Colonic mucosa (tissue), 4 donors: ENCODE data around the gene MIGA2. TPM values are rescaled to one million over a fixed set of nuclear protein-coding genes. Genes with fewer than 3 reads are reported as not detected.
"Not testable (repeated sequence)": the region's sequence is repeated elsewhere in the genome, so short reads cannot be mapped to it uniquely, and the experiment has no call there.

Experiments
- DNase-seq: peaks from one replicate; pipeline ENCODE4 v3.0.0-alpha.2; 2020
- H3K27ac ChIP-seq: fragments of 200-600 bp; one replicate; pipeline ENCODE4 v1.8.0; 2021
- H3K27me3 ChIP-seq: fragments of 200-600 bp; one replicate; pipeline ENCODE4 v1.8.0; 2021
- H3K36me3 ChIP-seq: fragments of 200-600 bp; one replicate; pipeline ENCODE4 v1.8.0; 2021
- H3K4me1 ChIP-seq: fragments of 200-600 bp; one replicate; pipeline ENCODE4 v1.8.0; 2021; ENCODE audit warnings: mild to moderate bottlenecking
- H3K4me3 ChIP-seq: fragments of 200-600 bp; one replicate; pipeline ENCODE4 v1.8.0; 2021
- H3K9ac ChIP-seq, 2 donors: one replicate each; pipeline ENCODE4 v1.7.0; 2013; ENCODE audit warnings: control low read depth in 2 of 2, low read depth in 2 of 2, low read length in 2 of 2
- H3K9me3 ChIP-seq: fragments of 200-600 bp; one replicate; pipeline ENCODE4 v1.8.0; 2021
- CTCF ChIP-seq: fragments of 200-600 bp; IDR thresholded peaks from one replicate; pipeline ENCODE4 v1.8.0; 2022; ENCODE audit warnings: antibody characterized with exemption, mild to moderate bottlenecking
- intact Hi-C: fragments of 100-400 bp; cut with DNase I; formaldehyde crosslinking; loops from one replicate; pipeline ENCODE4 v1.14.1; 2022
- total RNA-seq, 2 donors: library from RNA; stranded (reverse); fragmentation: NEBNext Ultra II Directional in 1 of 2; extraction: Animal tissue kit (Norgen Biotek cat#: 25700) in 1 of 2; gene quantifications; one replicate each; pipeline ENCODE4 v1.2.1, GENCODE V29; 2021
- donor health status: healthy.
- donor health status: DM: no; HTN: no; CAD: no.
- donor health status: DM: no; HTN: no; CAD: no.

Gene MIGA2
- total RNA-seq, 2 donors from 2014 or later, result 47.4 to 74.8 TPM

GRCh38 chr9:129032541-129033159, 3.8 kb upstream of the MIGA2 start:
- H3K27me3 ChIP-seq, result no peaks in the 10 kb centered on the region
- H3K27ac ChIP-seq, result no peak overlapping the region
- DNase-seq, result no peak
- no peak overlapping the region for H3K4me3 ChIP-seq
- H3K4me1 ChIP-seq, result peaks cover 5% of the 10 kb centered on the region
- intact Hi-C loops, result no loop called here
- H3K36me3 ChIP-seq, result no peaks in the 10 kb centered on the region
- H3K9me3 ChIP-seq, result no peaks in the 10 kb centered on the region
- no peak overlapping the region for H3K9ac ChIP-seq
- TF ChIP-seq CTCF, result no peak

- no peak for DNase-seq
- peaks cover 11% of the 10 kb centered on the region for H3K4me1 ChIP-seq
- H3K4me3 ChIP-seq, result no peak overlapping the region
- H3K36me3 ChIP-seq, result no peaks in the 10 kb centered on the region
- H3K27ac ChIP-seq, result no peak overlapping the region
- no peaks in the 10 kb centered on the region for H3K27me3 ChIP-seq
- no peak for TF ChIP-seq CTCF
- H3K9me3 ChIP-seq, result no peaks in the 10 kb centered on the region
- intact Hi-C loops, result no loop called here
- H3K9ac ChIP-seq, result no peak overlapping the region
Observed at GRCh38 chr9:129033216-129033615, 3.2 kb upstream of the MIGA2 start.

GRCh38 chr9:129035838-129036237, 588 bp upstream of the MIGA2 start:
- peak overlapping the region; percentile 75 for H3K27ac ChIP-seq
- peak overlapping the region; percentile 66 for H3K4me3 ChIP-seq
- H3K9me3 ChIP-seq, DNase-seq, H3K27me3 ChIP-seq, H3K36me3 ChIP-seq, intact Hi-C loops: not testable (repeated sequence)
- peak overlapping the region; percentile 66 to 92 for H3K9ac ChIP-seq
- peaks cover 17% of the 10 kb centered on the region for H3K4me1 ChIP-seq

GRCh38 chr9:129036923-129037766, 719 bp downstream of the MIGA2 start:
- peak overlapping the region; percentile 88 to 92 for H3K9ac ChIP-seq
- H3K27ac ChIP-seq, result peak overlapping the region; percentile 75
- H3K4me3 ChIP-seq, result peak overlapping the region; percentile 66
- H3K27me3 ChIP-seq, result no peaks in the 10 kb centered on the region
- H3K4me1 ChIP-seq, result peaks cover 17% of the 10 kb centered on the region
- intact Hi-C loops, result no loop called here
- H3K9me3 ChIP-seq, result no peaks in the 10 kb centered on the region
- no peak for TF ChIP-seq CTCF
- no peak for DNase-seq
- peaks cover 10% of the 10 kb centered on the region for H3K36me3 ChIP-seq

GRCh38 chr9:129037767-129038098, 1.3 kb downstream of the MIGA2 start:
- Histone ChIP-seq H3K9ac (peak overlapping the region; percentile 88 to 92), H3K9me3 (no peaks in the 10 kb centered on the region), H3K4me3 (peak overlapping the region; percentile 66), H3K27me3 (no peaks in the 10 kb centered on the region), H3K27ac (peak overlapping the region; percentile 3), H3K36me3 (peaks cover 15% of the 10 kb centered on the region), H3K4me1 (peaks cover 17% of the 10 kb centered on the region)
- DNase-seq, result peak; percentile 32
- TF ChIP-seq CTCF, result no peak
- intact Hi-C loops, result no loop called here
